CD4-positive, alpha-beta T cell treated with Interleukin-2 at 100 ng/mL for 4 hours (primary cell): ENCODE results near the gene MICAL2.

ENCODE experiments used
- DNase-seq: peaks from one replicate; pipeline ENCODE4 v3.0.0-alpha.2; 2020; ENCODE audit warnings: low spot score

Gene MICAL2

DNA sequence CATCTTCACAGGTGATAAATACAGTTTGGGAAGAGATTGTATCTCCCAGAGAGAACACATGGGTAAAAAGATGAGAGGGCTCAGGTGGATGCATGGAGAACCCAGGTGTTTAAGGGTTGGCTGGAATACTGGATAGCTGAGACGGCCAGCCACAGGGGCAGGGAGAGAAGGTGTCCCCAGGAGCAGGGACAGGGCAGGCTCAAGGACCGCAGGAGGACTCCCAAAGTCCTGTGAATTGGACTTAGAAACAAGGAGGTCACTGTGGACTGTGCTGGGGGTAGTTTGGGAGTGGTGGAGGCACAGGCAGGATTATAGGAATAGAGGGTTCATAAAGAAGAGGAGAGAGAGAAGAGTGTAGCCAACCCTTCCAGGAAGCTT, 163.2 kb downstream of the MICAL2 start:
- DNase-seq, result no peak

DNA sequence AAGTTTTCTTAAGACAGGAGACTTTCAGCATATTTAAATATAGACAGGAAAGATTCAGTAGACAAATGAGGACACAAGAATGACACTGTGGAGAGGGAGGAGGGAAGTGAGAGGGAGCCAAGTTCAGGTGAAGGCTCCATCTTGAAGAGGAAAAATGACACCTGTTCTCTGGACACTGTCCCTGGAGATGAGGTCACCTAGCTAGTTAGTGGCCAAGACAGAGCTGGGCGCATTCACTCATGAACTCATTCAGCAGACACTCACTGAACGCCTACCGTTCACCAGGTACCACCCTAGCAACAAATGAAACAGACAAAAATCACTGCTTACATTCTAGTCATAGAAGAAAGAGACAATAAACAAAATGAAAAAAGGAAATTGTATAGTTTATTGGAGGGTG, 163.7 kb downstream of the MICAL2 start:
- no peak for DNase-seq

DNA sequence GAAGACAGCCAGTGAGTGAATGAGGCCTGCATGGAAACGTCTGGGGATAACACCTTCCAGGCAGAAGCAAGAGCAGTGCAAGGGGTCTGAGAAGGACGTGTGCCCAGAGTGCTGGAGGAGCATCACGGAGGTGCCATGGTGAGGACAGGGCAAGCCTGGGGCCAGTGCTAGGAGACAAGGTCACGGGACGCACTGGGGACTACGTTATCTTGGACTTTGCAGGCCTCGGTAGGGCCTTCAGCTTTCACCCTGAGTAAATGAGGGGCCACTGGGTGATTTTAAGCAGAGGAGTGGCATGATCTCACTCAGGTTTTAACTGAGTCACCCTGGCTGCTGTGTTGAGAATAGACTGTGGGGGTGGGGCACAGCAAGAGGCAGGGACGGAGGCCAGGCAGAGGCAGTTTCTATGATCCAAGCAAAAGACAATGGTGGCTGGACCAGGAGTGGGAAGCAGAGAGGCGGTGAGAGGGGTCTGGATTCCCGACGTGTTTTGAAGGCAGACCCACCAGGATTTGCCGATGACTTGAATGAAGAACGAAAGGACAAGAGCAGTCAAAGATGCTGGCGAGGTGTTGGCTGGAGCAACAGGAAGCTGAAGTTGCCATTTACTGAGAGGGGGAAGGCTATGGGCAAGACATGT, 164.3 kb downstream of the MICAL2 start:
- no peak for DNase-seq

DNA sequence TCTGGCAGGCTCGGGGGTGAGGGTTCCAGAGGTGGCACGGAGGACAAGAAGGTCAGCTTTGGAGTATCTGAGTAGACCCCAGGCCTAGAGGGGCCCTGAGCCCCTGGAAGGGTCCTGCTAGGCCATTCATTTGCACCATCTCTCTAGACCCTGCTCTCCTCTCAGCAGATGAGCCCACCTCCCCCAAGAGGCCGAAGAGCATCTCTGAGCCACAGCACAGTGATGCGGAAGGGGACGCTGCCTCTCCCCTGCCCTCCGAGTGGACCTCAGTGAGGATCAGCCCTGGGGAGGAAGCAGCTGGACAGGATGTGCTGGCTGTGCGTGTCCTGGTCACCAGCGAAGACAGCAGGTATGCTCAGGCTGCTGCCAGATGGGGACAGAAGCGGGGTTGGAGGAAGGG, 165.4 kb downstream of the MICAL2 start:
- no peak for DNase-seq

DNA sequence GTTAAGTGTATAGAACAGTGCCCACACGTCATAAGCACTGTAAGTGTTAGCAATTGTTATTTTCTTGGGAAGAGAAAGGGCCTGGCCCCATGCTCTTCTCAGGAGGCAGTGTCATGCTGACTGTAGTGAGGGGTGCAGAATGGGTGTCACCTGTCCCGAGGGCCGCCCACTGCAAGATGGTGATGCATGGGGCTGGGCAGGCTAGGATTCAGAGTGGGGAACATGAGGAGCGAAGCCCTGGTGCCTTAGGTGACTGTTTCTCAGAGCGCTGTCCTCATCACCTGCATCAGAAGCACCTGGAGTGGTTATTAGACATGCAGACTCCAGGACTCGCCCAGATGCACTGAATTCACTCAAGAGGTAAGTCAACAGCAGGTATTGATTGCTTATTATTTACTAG, 166.0 kb downstream of the MICAL2 start:
- no peak for DNase-seq

DNA sequence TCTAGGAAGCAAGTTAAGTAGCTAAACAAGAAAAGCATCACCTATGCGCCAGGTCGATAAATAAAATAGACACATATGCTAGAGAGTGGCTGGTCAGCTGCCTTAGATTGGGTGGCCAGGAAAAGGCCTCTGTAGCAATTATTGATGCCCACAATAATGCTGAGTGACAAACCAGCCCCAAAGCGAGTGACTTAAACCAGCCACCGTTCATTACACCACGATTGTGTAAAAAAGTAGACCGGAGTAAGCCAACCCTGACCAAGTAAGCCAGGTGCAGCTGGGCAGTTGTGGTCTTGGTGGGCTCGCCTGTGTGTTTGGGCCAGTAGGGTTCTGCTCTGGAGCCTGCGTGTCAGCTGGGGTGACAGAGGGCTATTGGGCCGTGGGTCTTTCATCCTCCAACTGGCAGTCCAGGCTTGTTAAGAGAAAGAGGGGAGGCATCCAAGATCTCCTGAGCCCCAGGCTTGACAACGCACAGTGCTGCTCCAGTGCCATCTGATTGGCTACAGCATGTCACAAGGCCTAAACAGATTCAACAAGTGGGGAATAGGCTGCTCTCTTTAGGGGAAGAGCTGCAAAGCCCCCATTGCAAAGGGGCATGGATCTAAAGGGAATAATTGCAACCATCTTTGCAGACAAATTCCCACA, 166.6 kb downstream of the MICAL2 start:
- DNase-seq, result no peak

DNA sequence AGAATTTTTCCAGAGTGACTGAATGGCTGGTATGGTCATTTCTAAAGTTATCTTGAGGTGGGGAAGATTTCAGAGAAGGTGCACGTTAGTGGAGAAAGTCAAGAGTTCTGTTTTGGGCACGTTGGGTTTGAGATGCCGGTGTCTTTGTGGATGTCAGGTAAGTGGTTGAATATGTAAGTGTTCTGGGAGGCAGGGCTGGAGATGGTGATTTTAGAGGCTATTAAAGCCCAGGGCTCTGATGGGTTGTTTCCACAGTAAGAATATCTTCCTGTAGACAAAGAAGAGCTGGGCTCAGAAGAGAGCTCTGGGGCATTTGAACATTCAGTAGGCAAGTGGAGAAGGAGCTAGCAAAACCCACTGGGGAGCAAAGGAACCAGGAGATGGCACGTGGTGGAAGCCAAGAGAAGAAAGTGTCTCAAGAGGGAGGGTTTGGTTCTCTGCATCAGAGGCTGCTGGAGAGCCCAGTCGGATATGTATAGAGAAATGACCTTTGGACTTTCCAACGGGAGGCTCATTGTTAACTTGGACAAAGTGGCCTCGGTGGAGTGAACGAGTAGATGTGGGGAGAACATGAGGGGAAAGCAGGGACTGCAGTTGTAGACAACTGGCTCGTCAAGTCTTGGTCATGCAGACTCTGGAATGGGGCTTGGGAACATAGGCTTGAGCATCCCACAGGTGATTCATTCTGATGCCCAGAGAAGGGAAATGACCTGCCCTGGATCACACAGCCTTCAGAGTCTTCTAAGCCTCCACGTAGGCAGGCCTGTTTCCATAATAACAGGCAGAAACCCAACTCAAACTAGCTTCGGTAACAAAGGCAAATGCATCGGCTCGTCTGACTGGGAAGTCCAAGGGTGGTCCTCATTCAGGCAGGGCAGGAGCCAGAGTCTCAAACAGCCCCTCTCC, 168.6 kb downstream of the MICAL2 start:
- no peak for DNase-seq

DNA sequence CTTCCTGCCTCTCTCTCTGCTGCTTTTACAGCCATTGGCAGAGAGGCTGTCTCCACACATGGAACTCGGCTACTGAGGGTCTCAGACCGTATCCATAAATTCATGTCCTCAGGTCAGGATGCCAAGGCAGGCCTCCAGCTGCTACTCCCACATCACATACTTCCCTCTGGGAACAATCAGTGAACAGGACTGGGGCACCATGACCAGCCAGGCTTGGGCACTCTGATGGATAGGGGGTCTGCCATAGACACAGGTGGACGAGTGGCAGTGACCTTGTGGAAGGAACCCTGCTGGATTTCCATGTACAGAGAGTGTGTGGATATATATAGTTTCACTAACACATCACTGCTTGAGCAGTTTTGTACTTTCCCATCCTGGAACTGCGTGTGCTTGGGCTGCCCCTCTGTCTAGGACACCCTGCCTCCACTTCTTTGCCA, 169.3 kb downstream of the MICAL2 start:
- DNase-seq, result no peak

DNA sequence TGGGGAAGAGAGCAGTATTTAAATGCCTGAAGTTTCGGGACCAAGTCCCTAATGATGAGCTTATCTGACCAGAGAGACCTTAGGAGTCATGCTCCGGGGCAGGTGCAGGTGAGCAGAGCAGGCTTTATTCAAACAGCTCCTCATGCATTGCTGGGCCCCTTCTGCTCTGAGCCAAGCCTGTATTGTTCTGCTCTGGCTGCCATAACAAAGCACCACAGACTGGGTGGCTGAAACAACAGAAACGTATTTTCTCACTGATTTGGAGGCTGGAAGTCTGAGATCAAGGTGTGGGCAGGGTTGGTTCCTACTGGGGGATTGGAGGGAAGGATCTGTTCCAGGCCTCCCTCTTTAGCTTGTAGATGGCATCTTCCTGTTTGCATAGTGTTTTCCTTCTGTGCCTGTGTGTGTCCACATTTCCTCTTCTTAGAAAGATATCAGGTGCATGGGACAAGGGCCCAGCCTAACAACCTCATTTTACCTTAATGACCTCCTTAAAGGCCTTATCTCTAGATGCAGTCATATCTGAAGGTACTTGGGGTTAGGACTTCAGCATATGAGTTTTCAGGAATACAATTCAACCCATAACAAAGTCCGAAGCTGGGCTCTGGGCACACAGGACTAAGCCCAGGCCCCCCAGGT, 169.9 kb downstream of the MICAL2 start:
- DNase-seq, result no peak

DNA sequence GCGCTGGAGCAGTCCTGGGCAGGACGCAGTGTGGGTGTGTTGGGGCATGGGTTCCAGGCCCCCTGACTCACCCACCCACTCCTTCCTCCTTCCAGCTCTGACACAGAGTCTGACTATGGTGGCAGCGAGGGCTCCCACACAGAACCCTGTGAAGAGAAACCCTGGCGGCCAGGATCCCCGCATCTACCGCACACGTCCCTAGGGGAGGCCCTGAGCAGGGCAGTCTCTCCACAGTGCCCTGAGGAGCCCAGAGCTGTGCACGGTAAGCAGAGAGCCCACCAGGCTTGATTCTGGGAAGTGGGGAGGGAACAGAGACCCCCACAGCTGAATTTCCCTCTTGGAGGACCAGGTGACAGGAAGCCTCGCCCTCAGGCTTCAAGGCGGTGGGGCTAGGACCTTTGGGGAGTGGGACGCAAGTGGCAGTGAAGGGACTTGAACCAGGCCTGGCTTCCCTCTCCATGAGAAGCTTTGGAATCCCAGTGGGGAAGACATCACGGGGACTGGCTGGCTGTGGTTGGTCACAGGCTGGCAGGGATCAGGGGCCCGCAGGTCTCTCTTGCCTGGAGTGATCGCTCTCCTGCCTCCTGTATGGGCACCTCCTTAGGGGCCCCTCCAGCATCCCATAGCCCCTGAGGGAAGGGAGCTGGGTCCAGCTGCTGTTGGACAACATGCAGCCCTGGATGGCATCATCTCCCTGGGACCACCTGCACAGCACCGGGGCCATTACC, 170.6 kb downstream of the MICAL2 start:
- no peak for DNase-seq

DNA sequence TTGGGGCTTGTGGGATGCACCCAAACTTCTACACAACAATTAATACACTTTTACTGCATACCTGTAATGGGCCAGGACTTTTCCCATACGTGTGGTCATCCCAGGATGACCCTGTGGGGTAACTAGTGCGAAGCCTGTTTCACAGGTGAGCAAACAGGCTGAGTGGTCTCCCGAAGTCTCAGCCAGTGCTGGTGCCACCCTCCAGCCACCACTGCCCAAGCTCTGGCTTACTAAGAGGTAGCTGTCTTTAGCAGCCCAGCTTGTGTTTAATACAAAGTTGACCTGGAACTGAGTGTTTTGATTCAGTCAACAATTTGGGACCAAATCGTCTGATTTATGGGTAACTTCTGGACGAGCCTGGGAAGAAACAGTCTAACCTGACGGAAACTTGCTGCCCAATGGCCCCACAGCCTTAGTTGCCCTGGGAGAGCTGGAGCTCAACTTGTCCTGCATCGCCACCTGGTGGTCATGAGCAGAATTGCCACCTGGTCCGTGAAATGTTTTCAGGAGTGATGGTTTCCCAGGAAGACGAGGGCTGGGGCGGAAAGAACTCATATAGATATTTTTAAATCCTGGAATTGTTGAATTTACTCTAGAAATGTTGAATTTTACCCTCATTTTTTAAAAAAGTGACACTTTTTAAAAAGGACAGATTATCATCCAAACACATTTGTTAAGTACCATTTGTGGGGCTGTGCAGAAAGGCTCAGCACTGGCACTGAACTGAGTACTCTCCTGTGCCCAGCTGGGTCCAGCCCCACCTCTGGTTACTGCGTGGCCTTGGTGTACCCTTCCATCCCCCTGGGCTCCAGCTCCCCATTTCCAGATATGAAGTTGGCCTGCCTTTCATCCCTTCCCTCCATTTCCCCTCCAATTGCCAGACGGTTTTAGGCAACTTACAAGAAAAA, 171.4 kb downstream of the MICAL2 start:
- DNase-seq, result peak; percentile 78

DNA sequence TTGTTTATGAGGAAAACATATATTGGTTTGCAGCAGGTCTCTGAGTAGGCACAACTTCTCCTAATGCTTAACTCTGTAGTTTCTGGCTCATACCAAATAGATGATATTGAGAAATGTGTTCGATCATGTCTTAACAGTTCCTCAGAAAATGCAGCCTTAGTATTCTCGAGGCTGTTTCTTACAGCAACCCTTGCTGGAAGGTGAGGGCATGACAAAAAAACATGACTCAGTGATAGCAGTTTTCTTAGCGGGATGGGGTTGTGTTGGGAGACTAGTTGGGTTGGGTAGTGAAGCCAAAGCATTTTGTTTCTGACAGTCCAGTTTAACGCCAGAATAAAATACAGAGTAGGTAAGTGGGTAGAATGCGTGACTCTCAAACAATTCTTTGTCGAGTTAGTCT, 172.3 kb downstream of the MICAL2 start:
- DNase-seq, result no peak

DNA sequence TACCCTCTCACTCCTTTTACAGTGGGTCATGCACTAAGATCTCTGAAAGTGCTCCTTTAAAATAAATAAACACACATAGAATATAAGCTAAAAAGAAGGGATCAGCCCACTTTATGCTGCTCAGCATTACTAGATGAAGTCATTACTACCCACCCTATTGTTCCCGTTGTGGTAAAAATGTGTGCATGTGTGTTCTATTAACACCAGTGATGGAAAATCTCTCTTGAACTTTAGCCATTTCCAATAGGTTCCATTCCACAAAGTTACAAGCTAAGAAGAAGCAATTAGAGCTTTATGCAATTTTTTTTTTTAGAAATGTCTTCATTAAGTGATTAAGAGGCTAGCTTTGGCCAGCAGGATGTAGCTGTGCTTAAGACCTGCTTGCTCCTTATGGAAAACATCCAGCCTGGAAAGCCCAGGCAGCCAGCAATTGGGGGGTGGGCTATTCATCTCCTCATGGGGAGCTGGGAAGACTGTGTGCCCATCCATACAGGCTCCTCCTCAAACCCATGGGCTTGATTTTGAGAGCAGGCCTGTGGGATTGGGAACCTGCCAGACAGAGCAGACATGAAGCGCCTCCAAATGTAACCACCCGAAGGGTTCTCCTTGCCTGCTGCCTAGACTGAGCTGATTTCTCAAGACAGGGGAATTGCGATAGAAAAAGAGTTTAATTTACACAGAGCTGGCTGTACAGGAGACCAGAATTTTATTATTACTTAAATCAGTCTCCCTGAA, 174.1 kb downstream of the MICAL2 start:
- DNase-seq, result no peak

DNA sequence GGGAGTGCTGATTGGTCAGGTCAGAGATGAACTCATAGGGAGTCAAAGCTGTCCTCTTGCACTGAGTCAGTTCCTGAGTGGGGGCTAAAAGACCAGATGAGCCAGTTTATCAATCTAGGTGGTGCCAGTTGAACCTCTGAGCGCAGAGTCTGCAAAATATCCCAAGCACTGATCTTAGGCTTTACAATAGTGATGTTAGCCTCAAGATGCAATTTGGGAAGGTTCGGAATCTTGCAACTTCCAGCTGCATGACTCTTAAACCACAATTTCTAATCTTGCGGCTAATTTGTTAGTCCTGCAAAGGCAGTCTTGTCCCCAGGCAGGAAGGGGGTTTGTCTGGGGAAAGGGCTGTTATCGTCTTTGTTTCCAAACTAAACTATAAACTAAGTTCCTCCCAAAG, 174.7 kb downstream of the MICAL2 start:
- DNase-seq, result no peak

DNA sequence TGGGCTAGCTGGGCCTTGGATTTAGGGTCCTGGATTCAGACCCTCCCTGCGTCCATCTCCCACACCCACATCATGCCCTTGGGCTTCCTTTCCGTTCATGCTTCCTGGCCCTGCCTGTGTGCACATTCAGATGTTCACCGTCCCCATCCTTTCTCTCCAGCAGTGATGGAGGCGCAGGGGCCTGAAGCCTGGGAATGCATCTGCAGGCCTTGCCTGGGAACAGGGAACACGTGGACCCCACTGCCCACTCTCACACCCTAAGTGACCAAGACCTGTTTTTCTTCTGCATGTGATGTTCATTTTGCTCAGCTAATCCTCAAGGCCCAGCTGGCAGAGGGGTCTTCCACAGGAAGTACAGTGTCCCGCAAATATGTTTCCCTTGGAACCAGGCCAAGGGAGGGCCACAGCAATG, 175.4 kb downstream of the MICAL2 start:
- no peak for DNase-seq

DNA sequence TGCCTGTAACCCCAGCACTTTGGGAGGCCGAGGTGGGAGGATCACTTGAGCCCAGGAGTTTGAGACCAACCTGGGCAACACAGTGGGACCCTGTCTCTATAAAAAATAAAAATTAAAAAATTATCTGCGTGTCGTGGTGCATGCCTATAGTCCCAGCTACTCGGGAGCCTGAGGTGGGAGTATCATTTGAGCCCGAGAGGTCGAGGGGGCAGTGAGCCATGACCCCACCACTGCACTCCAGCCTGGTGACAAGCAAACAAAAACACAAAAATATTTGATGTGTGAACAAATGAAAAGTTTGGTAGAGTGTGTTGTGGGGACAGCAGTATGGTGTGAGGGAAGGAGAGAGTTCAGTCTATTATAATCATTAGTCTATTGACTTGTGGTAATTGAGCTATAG, 176.2 kb downstream of the MICAL2 start:
- DNase-seq, result no peak

DNA sequence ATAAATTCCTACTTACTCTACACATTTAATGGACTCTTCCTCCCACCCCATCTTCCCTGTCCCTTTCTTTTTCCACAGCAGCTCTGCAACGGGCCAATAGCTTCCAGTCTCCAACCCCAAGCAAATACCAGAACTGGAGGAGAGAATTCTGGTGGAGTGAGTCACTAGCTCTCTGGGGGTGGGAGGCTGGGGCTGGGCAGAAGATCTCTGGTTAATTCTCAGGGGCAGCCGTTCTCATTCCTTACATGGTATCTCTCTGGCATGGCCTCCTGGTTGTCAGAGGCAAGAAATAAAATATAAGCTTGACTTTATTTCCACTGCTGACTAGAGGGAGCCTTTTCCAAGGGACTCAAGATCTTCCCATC, 176.6 kb downstream of the MICAL2 start:
- no peak for DNase-seq

DNA sequence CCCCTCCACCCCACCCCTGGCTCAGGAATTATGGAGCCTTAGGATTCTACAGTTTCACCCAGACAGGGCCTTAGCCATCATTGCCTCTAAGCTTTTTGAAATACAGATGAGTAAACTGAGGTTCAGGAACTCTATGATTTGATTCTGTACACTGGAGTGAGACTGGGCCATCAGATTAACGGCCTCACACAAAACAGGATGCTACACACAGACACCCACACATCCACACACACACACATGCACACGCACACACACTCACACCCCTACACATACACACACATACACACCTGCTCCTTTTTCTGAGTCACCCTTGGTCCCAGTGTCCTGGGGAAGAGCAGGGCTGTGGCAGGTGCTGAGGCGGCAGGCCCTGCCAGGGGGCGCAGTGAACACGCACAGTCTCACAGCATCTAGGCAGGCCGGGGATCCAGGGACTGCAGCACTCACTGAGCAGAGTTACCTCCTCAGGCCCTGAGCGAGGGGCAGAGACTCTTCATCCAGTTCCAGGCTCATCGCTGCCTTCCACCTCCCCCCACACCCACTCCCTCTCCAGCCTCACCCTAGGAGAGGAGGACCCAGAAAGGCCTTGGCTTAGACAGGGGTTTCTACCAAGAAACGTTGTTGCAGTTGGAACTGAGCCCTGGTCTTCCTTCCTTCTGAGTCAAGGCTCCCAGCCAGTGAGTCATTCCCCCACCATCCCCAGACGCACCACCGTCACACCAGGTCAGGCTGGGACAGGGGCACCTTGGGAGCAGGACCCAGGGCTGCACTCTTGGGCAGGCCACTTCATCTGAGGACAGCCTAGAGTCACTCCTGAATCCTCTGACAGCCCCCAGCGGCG, 177.2 kb downstream of the MICAL2 start:
- no peak for DNase-seq

DNA sequence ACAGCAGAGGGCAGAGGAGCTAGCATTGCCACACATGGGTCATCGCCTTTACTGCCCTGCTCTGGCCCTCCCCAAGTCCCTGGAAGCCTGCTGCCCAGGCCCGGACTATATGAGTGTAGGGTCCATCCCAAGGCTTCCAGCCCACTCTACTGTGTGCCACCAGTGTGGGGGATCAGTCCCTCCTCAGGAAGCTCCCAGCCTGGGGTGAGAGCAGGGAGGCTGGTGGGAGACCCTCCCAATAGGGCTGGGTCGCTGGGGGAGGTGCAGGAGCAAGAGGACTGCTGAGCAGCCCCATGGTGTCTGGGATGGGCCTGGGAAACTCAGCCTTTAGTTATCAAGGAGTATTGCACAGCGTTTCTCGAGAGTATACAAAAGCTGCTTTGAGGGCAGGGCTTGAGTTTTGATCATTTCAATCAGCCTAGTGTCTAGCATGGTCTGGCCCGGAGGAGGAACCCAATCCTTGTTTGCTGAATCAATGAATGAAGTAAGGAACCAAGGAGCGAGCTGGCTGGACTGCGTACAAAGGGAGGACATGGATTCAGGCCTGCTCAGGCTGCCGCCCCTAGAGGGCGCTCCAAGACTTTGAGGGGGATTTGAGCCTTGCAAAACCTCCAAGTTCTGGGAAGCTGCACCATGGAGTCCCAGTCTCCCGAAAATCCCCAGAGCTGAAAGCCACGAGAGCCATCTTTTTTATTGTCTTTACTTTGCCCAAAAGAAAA, 178.0 kb downstream of the MICAL2 start:
- peak; percentile 49 for DNase-seq
